CD4-positive, CD25-positive, alpha-beta regulatory T cell (primary cell): Measurements from ENCODE around the gene MRPL53. TPM values are rescaled to one million over a fixed set of nuclear protein-coding genes. Genes with fewer than 3 reads are reported as not detected.
A peak's percentile ranks its signal among the peaks of the same experiment; 100 is the strongest.

Source experiments
- ATAC-seq, 2 donors: fragments of 150-1000 bp; cut with Tn5 transposase; one replicate each; pipeline ENCODE4 v1.10.0; 2021; ENCODE audit warnings: low read depth in 2 of 2, moderate number of reproducible peaks in 2 of 2, moderate library complexity in 1 of 2
- DNase-seq, 3 donors: peaks; one replicate each; pipeline versions ENCODE4 v3.0.0 to v3.0.0-alpha.2; 2012 to 2022; ENCODE audit warnings: mixed read lengths in 1 of 3
- H3K27ac ChIP-seq: one replicate; pipeline ENCODE4 v1.7.0; 2013; ENCODE audit warnings: mild to moderate bottlenecking, low read length; ENCODE audit not compliant: insufficient read depth, poor library complexity, severe bottlenecking
- H3K27me3 ChIP-seq: one replicate; pipeline ENCODE4 v1.7.0; 2013; ENCODE audit warnings: low read length; ENCODE audit not compliant: control insufficient read depth, insufficient read depth
- H3K36me3 ChIP-seq: one replicate; pipeline ENCODE4 v1.7.0; 2013; ENCODE audit warnings: mild to moderate bottlenecking, low read length, moderate library complexity; ENCODE audit not compliant: control insufficient read depth, insufficient read depth
- H3K4me1 ChIP-seq: 2 replicates; pipeline ENCODE4 v1.7.0; 2013; ENCODE audit warnings: mild to moderate bottlenecking, low read length; ENCODE audit not compliant: insufficient read depth, control insufficient read depth, poor library complexity, severe bottlenecking
- H3K4me3 ChIP-seq: one replicate; pipeline ENCODE4 v1.7.0; 2013; ENCODE audit warnings: low read depth, mild to moderate bottlenecking, low read length, moderate library complexity
- H3K9me3 ChIP-seq, 2 experiments: 1 replicate in 1 of 2; 2 replicates in 1 of 2; pipeline ENCODE4 v1.7.0; 2013; ENCODE audit warnings: low read length in 2 of 2, mild to moderate bottlenecking in 1 of 2, moderate library complexity in 1 of 2; ENCODE audit not compliant: control insufficient read depth in 2 of 2
- H3K27ac Mint-ChIP-seq, 3 donors: one replicate each; pipeline ENCODE4 v1.8.0; 2020 to 2022; ENCODE audit warnings: mild to moderate bottlenecking in 3 of 3, mixed read lengths in 3 of 3, moderate library complexity in 2 of 3
- H3K27me3 Mint-ChIP-seq: one replicate; pipeline ENCODE4 v1.8.0; 2022; ENCODE audit warnings: mild to moderate bottlenecking, mixed read lengths
- H3K36me3 Mint-ChIP-seq: one replicate; pipeline ENCODE4 v1.8.0; 2020; ENCODE audit warnings: mixed read lengths
- H3K4me1 Mint-ChIP-seq, 4 donors: one replicate each; pipeline ENCODE4 v1.8.0; 2020 to 2022; ENCODE audit warnings: mixed read lengths in 4 of 4, mild to moderate bottlenecking in 1 of 4
- H3K4me3 Mint-ChIP-seq, 4 donors: one replicate each; pipeline ENCODE4 v1.8.0; 2020 to 2022; ENCODE audit warnings: mild to moderate bottlenecking in 4 of 4, mixed read lengths in 4 of 4, moderate library complexity in 3 of 4
- H3K9me3 Mint-ChIP-seq, 7 donors: one replicate each; pipeline ENCODE4 v1.8.0; 2020 to 2022; ENCODE audit warnings: mixed read lengths in 7 of 7, mild to moderate bottlenecking in 3 of 7, moderate library complexity in 2 of 7
- polyA plus RNA-seq, 4 donors: library from polyadenylated mRNA; unstranded; fragments of 300-500 nt; fragmentation: Illumina TruSeq; gene quantifications; one replicate each; pipeline ENCODE4 v1.2.3, GENCODE V29; 2021
- total RNA-seq: library from RNA; stranded (reverse); gene quantifications from one replicate; pipeline ENCODE4 v1.2.3, GENCODE V29; 2022

The MRPL53 gene
- total and polyA plus RNA-seq, 5 donors from 2014 or later: 57.2 to 163 (median 137) TPM

DNA sequence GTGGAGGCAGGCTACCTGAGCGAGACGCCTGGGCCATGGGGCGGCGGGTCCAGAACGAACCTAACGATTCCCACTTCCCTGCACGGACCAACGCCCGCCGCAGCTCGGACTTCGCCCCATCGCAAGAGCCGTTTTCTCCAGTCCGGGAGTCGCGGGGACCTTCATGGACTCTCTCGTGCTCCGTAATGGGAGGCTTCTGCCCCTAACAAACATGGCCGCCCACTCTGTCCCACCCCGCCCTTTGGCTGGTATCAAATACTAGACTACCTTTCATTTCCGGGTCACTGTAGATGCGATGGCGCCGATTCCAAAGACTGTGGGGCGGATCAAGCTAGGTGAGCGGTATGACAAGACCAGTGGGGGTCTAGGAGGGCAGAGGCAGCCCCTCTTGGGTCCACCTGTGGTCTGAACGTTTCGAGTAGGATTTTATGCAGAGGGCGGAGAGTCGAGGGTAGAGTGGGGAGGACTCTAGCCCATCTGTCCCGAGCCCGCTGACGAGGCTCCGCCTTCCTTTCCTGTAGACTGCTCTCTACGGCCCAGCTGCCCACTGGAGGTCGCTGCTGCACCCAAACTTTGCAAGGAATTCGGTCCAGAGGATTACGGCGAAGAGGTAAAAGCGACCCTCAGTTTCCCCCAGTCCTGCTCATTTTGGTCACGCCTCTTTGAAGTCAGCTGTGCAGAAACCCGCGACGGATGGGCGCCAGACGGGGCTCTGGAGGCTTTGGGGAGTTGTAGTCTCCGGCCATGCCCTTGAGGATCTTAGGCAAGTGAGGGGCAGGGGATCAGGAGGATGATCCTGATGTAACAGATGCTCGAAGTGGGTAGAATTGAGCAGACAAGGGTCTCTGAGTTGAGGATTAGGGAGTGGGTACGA, 10.6 kb upstream of the MRPL53 start, which contains the start of the genes CCDC142 and TTC31:
TSS of gene CCDC142 (minus strand) at position 198 of the 874 bp plus-strand sequence. CDS start at position 37, 161 bp downstream.
TSS of gene TTC31 (plus strand) at position 281 of the 874 bp plus-strand sequence. CDS start at position 296, 15 bp downstream.
- Histone ChIP-seq H3K9me3 (no peaks in the 10 kb centered on the region), H3K36me3 (peaks cover 21% of the 10 kb centered on the region), H3K4me1 (peaks cover 22% of the 10 kb centered on the region), H3K4me3 (peak within 1 kb of the TSS; percentile 94), H3K27ac (peak within 1 kb of the TSS; percentile 91), H3K27me3 (no peaks in the 10 kb centered on the region)
- H3K4me3 Mint-ChIP-seq: peak within 1 kb of the TSS; percentile 98 to 100 (median 100)
- H3K9me3 Mint-ChIP-seq: no peaks in the 10 kb centered on the region
- no peaks in the 10 kb centered on the region for H3K27me3 Mint-ChIP-seq
- peaks cover 18% of the 10 kb centered on the region for H3K36me3 Mint-ChIP-seq
- H3K27ac Mint-ChIP-seq: peak within 1 kb of the TSS; percentile 90 to 100 (median 99)
- DNase-seq (peak; percentile 89 to 96 (median 96)), ATAC-seq (peak; percentile 92 to 94)
- H3K4me1 Mint-ChIP-seq: peaks cover 0 to 53% (median 25%) of the 10 kb centered on the region in 4 donors

- DNase-seq (peak; percentile 26 to 72 (median 43)), ATAC-seq (peak; percentile 27 to 35)
- H3K4me1 ChIP-seq: peaks cover 22% of the 10 kb centered on the region
- H3K36me3 Mint-ChIP-seq: peaks cover 23% of the 10 kb centered on the region
- H3K4me3 ChIP-seq: peak overlapping the region; percentile 94
- H3K27ac ChIP-seq: peak overlapping the region; percentile 91
- H3K4me1 Mint-ChIP-seq: peaks cover 0 to 53% (median 27%) of the 10 kb centered on the region in 4 donors
- peaks cover 24% of the 10 kb centered on the region for H3K36me3 ChIP-seq
- no peaks in the 10 kb centered on the region for H3K27me3 Mint-ChIP-seq
- H3K9me3 Mint-ChIP-seq: no peaks in the 10 kb centered on the region
- H3K4me3 Mint-ChIP-seq: peak overlapping the region; percentile 98 to 100 (median 100)
- H3K9me3 ChIP-seq: no peaks in the 10 kb centered on the region
- H3K27ac Mint-ChIP-seq: peak overlapping the region; percentile 90 to 100 (median 99)
- no peaks in the 10 kb centered on the region for H3K27me3 ChIP-seq
These were observed 9.7 kb upstream of the MRPL53 start for GRCh38 chr2:74481961-74482800.

GRCh38 chr2:74481431-74481830, 9.0 kb upstream of the MRPL53 start:
- peak overlapping the region; percentile 91 for H3K27ac ChIP-seq
- Mint-ChIP-seq H3K4me1 (peaks cover 0 to 53% (median 25%) of the 10 kb centered on the region in 4 donors), H3K27me3 (no peaks in the 10 kb centered on the region), H3K9me3 (no peaks in the 10 kb centered on the region), H3K36me3 (peaks cover 18% of the 10 kb centered on the region), H3K4me3 (peak overlapping the region; percentile 15 to 100 (median 98)), H3K27ac (no peak overlapping the region)
- H3K9me3 ChIP-seq: no peaks in the 10 kb centered on the region
- ATAC-seq (no peak), DNase-seq (no peak)
- H3K4me3 ChIP-seq: peak overlapping the region; percentile 44
- H3K36me3 ChIP-seq: peaks cover 21% of the 10 kb centered on the region
- H3K27me3 ChIP-seq: no peaks in the 10 kb centered on the region
- peaks cover 22% of the 10 kb centered on the region for H3K4me1 ChIP-seq

- Histone ChIP-seq H3K36me3 (peaks cover 22% of the 10 kb centered on the region), H3K27ac (no peak overlapping the region), H3K4me1 (peaks cover 26% of the 10 kb centered on the region), H3K4me3 (no peak overlapping the region), H3K27me3 (no peaks in the 10 kb centered on the region), H3K9me3 (no peaks in the 10 kb centered on the region)
- Mint-ChIP-seq H3K36me3 (peaks cover 26% of the 10 kb centered on the region), H3K4me1 (peaks cover 5 to 33% (median 20%) of the 10 kb centered on the region in 4 donors), H3K4me3 (peak overlapping the region in 2 of 4 donors; percentile 35 to 64), H3K9me3 (peaks cover 0 to 2% (median 0%) of the 10 kb centered on the region in 7 donors), H3K27ac (no peak overlapping the region), H3K27me3 (peaks cover 5% of the 10 kb centered on the region)
- DNase-seq (no peak), ATAC-seq (no peak)
These were observed 2.4 kb upstream of the MRPL53 start for GRCh38 chr2:74474899-74475298.

DNA sequence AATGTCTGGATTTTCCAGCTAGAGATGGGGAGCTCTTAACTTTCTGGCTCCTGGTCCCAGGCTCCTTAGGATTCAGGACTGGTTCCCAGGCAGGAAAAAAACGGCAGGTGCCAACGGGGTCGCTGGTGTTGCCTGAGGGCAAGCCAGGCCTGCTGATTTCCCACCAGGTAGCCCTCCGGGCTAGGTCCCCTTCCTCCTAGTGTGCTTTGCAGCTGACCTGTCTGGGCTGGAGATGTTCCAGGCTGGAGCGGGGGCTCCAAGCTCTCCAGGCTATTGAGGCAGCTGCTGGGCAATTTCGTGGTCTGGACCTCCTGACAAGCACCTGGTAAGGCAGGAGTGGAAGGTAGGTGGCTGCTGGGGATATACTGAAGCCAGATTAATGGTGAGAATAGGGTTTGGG, 2.0 kb upstream of the MRPL53 start:
- peaks cover 24% of the 10 kb centered on the region for H3K36me3 Mint-ChIP-seq
- H3K27me3 ChIP-seq: no peaks in the 10 kb centered on the region
- H3K9me3 ChIP-seq: no peaks in the 10 kb centered on the region
- H3K4me3 ChIP-seq: no peak overlapping the region
- H3K27ac Mint-ChIP-seq: no peak overlapping the region
- peaks cover 26% of the 10 kb centered on the region for H3K4me1 ChIP-seq
- no peak overlapping the region for H3K27ac ChIP-seq
- H3K36me3 ChIP-seq: peaks cover 20% of the 10 kb centered on the region
- peaks cover 5% of the 10 kb centered on the region for H3K27me3 Mint-ChIP-seq
- DNase-seq: no peak
- peaks cover 0 to 2% (median 0%) of the 10 kb centered on the region in 7 donors for H3K9me3 Mint-ChIP-seq
- peak overlapping the region in 1 of 4 donors; percentile 66 for H3K4me3 Mint-ChIP-seq
- peaks cover 5 to 31% (median 18%) of the 10 kb centered on the region in 4 donors for H3K4me1 Mint-ChIP-seq
- no peak for ATAC-seq

GRCh38 chr2:74472945-74473258, 422 bp upstream of the MRPL53 start:
- Mint-ChIP-seq H3K4me1 (peaks cover 5 to 28% (median 17%) of the 10 kb centered on the region in 4 donors), H3K27me3 (peaks cover 5% of the 10 kb centered on the region), H3K36me3 (peaks cover 21% of the 10 kb centered on the region), H3K27ac (peak overlapping the region; percentile 97 to 99 (median 99)), H3K9me3 (peaks cover 0 to 2% (median 0%) of the 10 kb centered on the region in 7 donors), H3K4me3 (peak overlapping the region; percentile 92 to 98 (median 94))
- Histone ChIP-seq H3K4me1 (peaks cover 26% of the 10 kb centered on the region), H3K27me3 (no peaks in the 10 kb centered on the region), H3K27ac (peak overlapping the region; percentile 92), H3K9me3 (no peaks in the 10 kb centered on the region), H3K36me3 (peaks cover 19% of the 10 kb centered on the region), H3K4me3 (peak overlapping the region; percentile 92)
- DNase-seq (no peak), ATAC-seq (no peak)

DNA sequence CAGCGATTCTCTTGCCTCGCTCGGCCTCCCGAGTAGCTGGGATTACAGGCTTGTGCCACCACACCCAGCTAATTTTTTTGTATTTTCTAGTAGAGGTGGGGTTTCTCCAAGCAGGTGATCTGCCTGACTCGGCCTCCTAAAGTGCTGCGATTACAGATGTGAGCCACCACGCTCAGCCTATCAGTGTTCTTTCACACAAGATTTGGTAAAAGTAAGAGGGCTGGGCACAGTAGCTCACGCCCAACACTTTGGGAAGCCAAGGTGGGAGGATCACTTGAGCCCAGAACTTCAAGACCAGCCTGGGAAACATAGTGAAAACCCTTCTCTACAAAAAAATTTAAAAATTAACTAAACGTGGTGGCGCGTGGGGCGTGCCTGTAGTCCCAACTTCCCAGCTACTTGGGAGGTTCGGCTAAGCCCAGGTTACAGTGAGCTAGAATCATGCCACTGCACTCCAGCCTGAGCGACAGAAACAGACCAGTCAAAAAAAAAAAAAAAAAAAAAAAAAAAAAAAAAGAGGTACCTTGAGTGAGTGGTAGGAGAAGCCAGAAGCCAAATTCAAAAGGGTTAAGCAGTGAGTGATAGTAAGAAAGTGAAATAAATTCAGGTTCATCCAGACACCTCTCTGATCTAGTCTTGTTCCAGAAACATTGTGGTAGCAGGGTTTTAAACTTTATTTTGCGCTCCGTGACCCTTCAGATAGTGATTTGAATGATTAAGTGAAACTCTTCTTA, 981 bp downstream of the MRPL53 start:
- H3K4me3 Mint-ChIP-seq: peak overlapping the region; percentile 92 to 98 (median 94)
- peaks cover 0 to 2% (median 0%) of the 10 kb centered on the region in 7 donors for H3K9me3 Mint-ChIP-seq
- H3K27ac Mint-ChIP-seq: peak overlapping the region; percentile 97 to 99 (median 99)
- no peak for DNase-seq
- H3K36me3 Mint-ChIP-seq: peaks cover 16% of the 10 kb centered on the region
- no peak for ATAC-seq
- Histone ChIP-seq H3K36me3 (peaks cover 15% of the 10 kb centered on the region), H3K27ac (peak overlapping the region; percentile 92), H3K27me3 (no peaks in the 10 kb centered on the region), H3K4me3 (peak overlapping the region; percentile 92), H3K9me3 (no peaks in the 10 kb centered on the region), H3K4me1 (peaks cover 26% of the 10 kb centered on the region)
- H3K27me3 Mint-ChIP-seq: peaks cover 5% of the 10 kb centered on the region
- peaks cover 5 to 28% (median 15%) of the 10 kb centered on the region in 4 donors for H3K4me1 Mint-ChIP-seq
